Measurements from ENCODE around the gene CTTNBP2. TPM values are rescaled to one million over a fixed set of nuclear protein-coding genes. Genes with fewer than 3 reads are reported as not detected.
A peak's percentile ranks its signal among the peaks of the same experiment; 100 is the strongest.
"Not testable (repeated sequence)": the region's sequence is repeated elsewhere in the genome, so short reads cannot be mapped to it uniquely, and the experiment has no call there.

The CTTNBP2 gene
- total and polyA plus RNA-seq, 7 donors = 0.60 to 11.1 (median 4.9) TPM

GRCh38 chr7:117715784-117716445 is 157.3 kb downstream of the CTTNBP2 start:
- whole genome bisulfite sequencing, 2 donors = 59 to 69% methylated on average over 3 of the region's 3 CpGs
- TF ChIP-seq EP300 (IDR thresholded peaks at IDR 0.05) (no peak), POLR2AphosphoS5 (IDR thresholded peaks at IDR 0.05) (no peak), POLR2A (IDR thresholded peaks at IDR 0.05) (no peak), CTCF (IDR thresholded peaks at IDR 0.05) (peak in 3 of 4 experiments; percentile 23 to 49 (median 26))
- Histone ChIP-seq H3K36me3 (peaks cover 0 to 10% (median 0%) of the 10 kb centered on the region in 4 donors), H3K27me3 (no peaks in the 10 kb centered on the region), H3K4me1 (no peaks in the 10 kb centered on the region), H3K9me3 (no peaks in the 10 kb centered on the region), H3K4me3 (no peak overlapping the region), H3K27ac (no peak overlapping the region)
- intact Hi-C loops (cut with DNase I) = loop anchor here (10.0 kb wide), 1 partner anchor 261 kb away; no protein-coding TSS in a partner anchor
- DNase-seq = no peak

GRCh38 chr7:117711556-117711955 is 161.7 kb downstream of the CTTNBP2 start:
- Histone ChIP-seq H3K36me3 (no peaks in the 10 kb centered on the region), H3K27ac (no peak overlapping the region), H3K9me3 (no peaks in the 10 kb centered on the region), H3K4me3 (no peak overlapping the region), H3K4me1 (no peaks in the 10 kb centered on the region), H3K27me3 (no peaks in the 10 kb centered on the region)
- 90 to 94% methylated on average over 1 of the region's 1 CpG for WGBS, 2 donors
- TF ChIP-seq CTCF (IDR thresholded peaks at IDR 0.05) (no peak), EP300 (IDR thresholded peaks at IDR 0.05) (no peak), POLR2AphosphoS5 (IDR thresholded peaks at IDR 0.05) (no peak), POLR2A (IDR thresholded peaks at IDR 0.05) (no peak)
- intact Hi-C loops (cut with DNase I) = loop anchor here (10.0 kb wide), 1 partner anchor 257 kb away; no protein-coding TSS in a partner anchor
- DNase-seq = no peak

DNA sequence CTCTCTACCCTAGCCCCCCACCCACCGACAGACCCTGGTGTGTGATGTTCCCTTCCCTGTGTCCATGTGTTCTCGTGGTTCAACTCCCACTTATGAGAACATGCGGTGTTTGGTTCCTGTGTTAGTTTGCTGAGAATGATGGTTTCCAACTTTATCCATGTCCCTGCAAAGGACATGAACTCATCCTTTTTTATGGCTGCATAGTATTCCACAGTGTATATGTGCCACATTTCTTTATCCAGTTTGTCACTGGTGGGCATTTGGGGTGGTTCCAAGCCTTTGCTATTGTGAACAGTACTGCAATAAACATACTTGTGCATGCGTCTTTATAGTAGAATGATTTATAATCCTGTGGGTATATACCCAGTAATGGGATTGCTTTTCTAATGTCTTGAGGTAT is 165.1 kb downstream of the CTTNBP2 start:
- H3K27me3 ChIP-seq; H3K4me3 ChIP-seq; H3K9me3 ChIP-seq; intact Hi-C loops (cut with DNase I); H3K4me1 ChIP-seq; DNase-seq; H3K36me3 ChIP-seq; H3K27ac ChIP-seq: not testable (repeated sequence)
- 77 to 94% methylated on average over 4 of the region's 4 CpGs for WGBS, 2 donors

DNA sequence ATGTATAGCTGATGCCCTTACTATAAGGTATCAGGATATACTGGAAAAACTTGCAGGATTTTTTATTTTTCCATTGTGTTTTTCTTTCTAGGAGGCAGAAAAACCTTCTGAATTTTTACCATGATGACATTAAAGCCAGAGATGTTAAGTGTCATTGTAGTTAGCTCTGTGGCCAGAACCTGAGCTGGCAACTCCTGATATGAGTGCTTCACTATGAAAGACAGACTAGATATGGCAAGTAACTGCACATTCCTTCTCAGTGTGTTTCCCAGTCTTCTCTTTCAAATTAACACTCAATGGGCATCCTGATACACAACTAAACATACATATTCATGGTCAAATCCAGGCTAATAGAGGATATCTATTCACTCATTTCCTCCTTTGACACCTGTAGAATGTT is 166.2 kb downstream of the CTTNBP2 start:
- H3K4me3 ChIP-seq = no peak overlapping the region
- no peaks in the 10 kb centered on the region for H3K4me1 ChIP-seq
- H3K9me3 ChIP-seq = no peaks in the 10 kb centered on the region
- intact Hi-C loops (cut with DNase I) = no loop called here
- TF ChIP-seq EP300 (IDR thresholded peaks at IDR 0.05) = no peak
- no peak for TF ChIP-seq CTCF (IDR thresholded peaks at IDR 0.05)
- no peak for TF ChIP-seq POLR2AphosphoS5 (IDR thresholded peaks at IDR 0.05)
- no peak for TF ChIP-seq POLR2A (IDR thresholded peaks at IDR 0.05)
- no peak for DNase-seq
- H3K27me3 ChIP-seq = no peaks in the 10 kb centered on the region
- H3K36me3 ChIP-seq = no peaks in the 10 kb centered on the region
- H3K27ac ChIP-seq = no peak overlapping the region

DNA sequence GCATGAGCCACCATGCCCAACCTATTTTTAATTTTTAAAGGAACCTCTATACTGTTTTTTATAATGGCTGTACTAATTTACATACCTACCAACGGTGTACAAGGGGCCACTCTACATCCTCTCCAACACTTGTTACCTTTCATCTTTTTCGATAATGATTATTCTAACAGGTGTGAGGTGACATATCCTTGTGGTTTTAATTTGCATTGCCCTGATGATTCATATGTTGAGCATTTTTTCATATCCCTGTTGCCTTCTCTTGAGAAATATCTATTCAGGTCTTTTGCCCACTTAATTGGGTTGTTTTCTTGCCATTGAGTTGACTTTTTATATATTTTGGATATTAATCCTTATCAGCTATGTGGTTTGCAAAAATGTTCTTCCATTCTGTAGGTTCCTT is 167.0 kb downstream of the CTTNBP2 start:
- no peak overlapping the region for H3K27ac ChIP-seq

More for the DNA sequence above, 167.0 kb downstream of the CTTNBP2 start:
- no peaks in the 10 kb centered on the region for H3K9me3 ChIP-seq
- no peak for DNase-seq
- 71 to 72% methylated on average over 2 of the region's 2 CpGs for WGBS, 2 donors
- no peak overlapping the region for H3K4me3 ChIP-seq
- intact Hi-C loops (cut with DNase I) = no loop called here
- no peaks in the 10 kb centered on the region for H3K36me3 ChIP-seq
- H3K4me1 ChIP-seq = no peaks in the 10 kb centered on the region
- H3K27me3 ChIP-seq = no peaks in the 10 kb centered on the region
- TF ChIP-seq POLR2AphosphoS5 (IDR thresholded peaks at IDR 0.05) = no peak
- TF ChIP-seq CTCF (IDR thresholded peaks at IDR 0.05) = no peak
- TF ChIP-seq POLR2A (IDR thresholded peaks at IDR 0.05) = no peak
- TF ChIP-seq EP300 (IDR thresholded peaks at IDR 0.05) = no peak
